ENCODE data around the gene TYK2.
A peak's percentile ranks its signal among the peaks of the same experiment; 100 is the strongest.

The TYK2 gene

GRCh38 chr19:10393137-10393536, 12.8 kb upstream of the TYK2 start:
- no peak overlapping the region for H3K9ac ChIP-seq
- no peak for TF ChIP-seq CTCF (conservative IDR thresholded peaks at IDR 0.05; ENCODE audit: low read depth, low read length)
- H3K36me3 ChIP-seq (ENCODE audit: insufficient read depth), result no peaks in the 10 kb centered on the region; the same call in 1 of the 2 replicates
- no peak overlapping the region for H3K4me3 ChIP-seq (IDR thresholded peaks at IDR 0.05; ENCODE audit: insufficient read depth, low read depth, low read length)
- no peaks in the 10 kb centered on the region for H3K27me3 ChIP-seq (ENCODE audit: insufficient read depth, low read depth)
- no peak overlapping the region for H2AFZ ChIP-seq (ENCODE audit: low read depth)
- no peak overlapping the region for H3K27ac ChIP-seq
- H3K79me2 ChIP-seq (ENCODE audit: insufficient read depth, low read depth), result peaks cover 6% of the 10 kb centered on the region; the same call in 1 of the 2 replicates
- H4K20me1 ChIP-seq (ENCODE audit: insufficient read depth), result no peaks in the 10 kb centered on the region
- peaks cover 11% of the 10 kb centered on the region for H3K4me1 ChIP-seq (ENCODE audit: low read depth, poor library complexity, severe bottlenecking)
- no peak overlapping the region for H3K4me2 ChIP-seq

- H3K27me3 ChIP-seq (ENCODE audit: insufficient read depth, low read depth), result no peaks in the 10 kb centered on the region
- H2AFZ ChIP-seq (ENCODE audit: low read depth), result no peak overlapping the region
- H3K4me2 ChIP-seq, result no peak overlapping the region
- H3K4me3 ChIP-seq (IDR thresholded peaks at IDR 0.05; ENCODE audit: insufficient read depth, low read depth, low read length), result no peak overlapping the region
- H4K20me1 ChIP-seq (ENCODE audit: insufficient read depth), result no peaks in the 10 kb centered on the region
- H3K36me3 ChIP-seq (ENCODE audit: insufficient read depth), result no peaks in the 10 kb centered on the region; the same call in 1 of the 2 replicates
- H3K27ac ChIP-seq, result no peak overlapping the region
- no peak for TF ChIP-seq CTCF (conservative IDR thresholded peaks at IDR 0.05; ENCODE audit: low read depth, low read length)
- H3K9ac ChIP-seq, result no peak overlapping the region
- H3K4me1 ChIP-seq (ENCODE audit: low read depth, poor library complexity, severe bottlenecking), result peaks cover 15% of the 10 kb centered on the region
- H3K79me2 ChIP-seq (ENCODE audit: insufficient read depth, low read depth), result no peaks in the 10 kb centered on the region
Measured at GRCh38 chr19:10392120-10392519, 11.7 kb upstream of the TYK2 start.

- H3K4me2 ChIP-seq, result no peak overlapping the region
- H3K79me2 ChIP-seq (ENCODE audit: insufficient read depth, low read depth), result no peaks in the 10 kb centered on the region
- H3K27me3 ChIP-seq (ENCODE audit: insufficient read depth, low read depth), result no peaks in the 10 kb centered on the region
- H2AFZ ChIP-seq (ENCODE audit: low read depth), result no peak overlapping the region
- H3K4me1 ChIP-seq (ENCODE audit: low read depth, poor library complexity, severe bottlenecking), result peaks cover 28% of the 10 kb centered on the region
- H3K4me3 ChIP-seq (IDR thresholded peaks at IDR 0.05; ENCODE audit: insufficient read depth, low read depth, low read length), result no peak overlapping the region
- H4K20me1 ChIP-seq (ENCODE audit: insufficient read depth), result no peaks in the 10 kb centered on the region
- no peak overlapping the region for H3K9ac ChIP-seq
- H3K27ac ChIP-seq, result no peak overlapping the region
- no peaks in the 10 kb centered on the region; the same call in 1 of the 2 replicates for H3K36me3 ChIP-seq (ENCODE audit: insufficient read depth)
- peak; percentile 91 for TF ChIP-seq CTCF (conservative IDR thresholded peaks at IDR 0.05; ENCODE audit: low read depth, low read length)
Measured at GRCh38 chr19:10390652-10391286, 10.4 kb upstream of the TYK2 start.

GRCh38 chr19:10389863-10390262, 9.5 kb upstream of the TYK2 start:
- H3K79me2 ChIP-seq (ENCODE audit: insufficient read depth, low read depth), result no peaks in the 10 kb centered on the region
- H3K4me2 ChIP-seq, result no peak overlapping the region
- no peak for TF ChIP-seq CTCF (conservative IDR thresholded peaks at IDR 0.05; ENCODE audit: low read depth, low read length)
- no peak overlapping the region for H3K9ac ChIP-seq
- H3K36me3 ChIP-seq (ENCODE audit: insufficient read depth), result no peaks in the 10 kb centered on the region; the same call in 1 of the 2 replicates
- H3K4me1 ChIP-seq (ENCODE audit: low read depth, poor library complexity, severe bottlenecking), result peaks cover 30% of the 10 kb centered on the region
- H3K27ac ChIP-seq, result no peak overlapping the region
- no peak overlapping the region for H2AFZ ChIP-seq (ENCODE audit: low read depth)
- no peak overlapping the region for H3K4me3 ChIP-seq (IDR thresholded peaks at IDR 0.05; ENCODE audit: insufficient read depth, low read depth, low read length)
- no peaks in the 10 kb centered on the region for H4K20me1 ChIP-seq (ENCODE audit: insufficient read depth)
- no peaks in the 10 kb centered on the region for H3K27me3 ChIP-seq (ENCODE audit: insufficient read depth, low read depth)

All from KMS-11 (cell line).